HL-60 (cell line): ENCODE results near the gene MYCL.

Experiments
- DNase-seq, 2 experiments: peaks; one replicate each; pipeline ENCODE4 v3.0.0-alpha.2; 2010 to 2020; ENCODE audit warnings: low read depth in 1 of 2, low spot score in 1 of 2
- H3K27ac ChIP-seq: fragments of 250-450 bp; sonication (Bioruptor Pico); replicated peaks from 2 replicates; pipeline ENCODE4 v1.5.1; 2020; ENCODE audit warnings: mild to moderate bottlenecking, moderate library complexity
- H3K27me3 ChIP-seq: fragments of 250-450 bp; sonication (Bioruptor Pico); 2 replicates; pipeline ENCODE4 v1.5.1; 2021; ENCODE audit warnings: mild to moderate bottlenecking, moderate library complexity; ENCODE audit not compliant: insufficient read depth, poor library complexity, severe bottlenecking
- H3K4me3 ChIP-seq: replicated peaks from 2 replicates; pipeline ENCODE4 v1.5.1; 2011; ENCODE audit warnings: mild to moderate bottlenecking, control low read depth, low read length; ENCODE audit not compliant: insufficient read depth
- CTCF ChIP-seq: IDR thresholded peaks from one replicate; pipeline ENCODE4 v1.5.1; 2011; ENCODE audit warnings: low read length, control low read depth, inconsistent platforms; ENCODE audit not compliant: insufficient read depth
- GABPA ChIP-seq: IDR thresholded peaks from 2 replicates; pipeline ENCODE4 v1.6.1; 2012; ENCODE audit warnings: low read depth
- POLR2AphosphoS5 ChIP-seq: IDR thresholded peaks from 2 replicates; pipeline ENCODE4 v1.6.1; 2012; ENCODE audit warnings: low read depth
- REST ChIP-seq: IDR thresholded peaks from 2 replicates; pipeline ENCODE4 v1.6.1; 2012; ENCODE audit warnings: low read depth; ENCODE audit not compliant: insufficient replicate concordance
- SPI1 ChIP-seq: IDR thresholded peaks from 2 replicates; pipeline ENCODE4 v1.6.1; 2012; ENCODE audit warnings: low read depth, mild to moderate bottlenecking, borderline replicate concordance

The MYCL gene

GRCh38 chr1:39899611-39900538 is 1.8 kb downstream of the MYCL start:
- TF ChIP-seq SPI1 (no peak), GABPA (no peak), POLR2AphosphoS5 (no peak), CTCF (no peak), REST (no peak)
- H3K27ac ChIP-seq, result no peak overlapping the region
- no peak overlapping the region for H3K4me3 ChIP-seq
- H3K27me3 ChIP-seq, result peaks cover 54% of the 10 kb centered on the region
- DNase-seq, result no peak

GRCh38 chr1:39898648-39899603 is 2.8 kb downstream of the MYCL start:
- no peak for TF ChIP-seq REST
- no peak for TF ChIP-seq CTCF
- no peak for TF ChIP-seq POLR2AphosphoS5
- no peak for TF ChIP-seq SPI1
- no peak for TF ChIP-seq GABPA
- no peak overlapping the region for H3K4me3 ChIP-seq
- no peak for DNase-seq
- H3K27ac ChIP-seq, result no peak overlapping the region
- H3K27me3 ChIP-seq, result peaks cover 60% of the 10 kb centered on the region

- Histone ChIP-seq H3K4me3 (no peak overlapping the region), H3K27ac (no peak overlapping the region), H3K27me3 (peaks cover 55% of the 10 kb centered on the region)
- TF ChIP-seq CTCF (no peak), SPI1 (no peak), REST (no peak), GABPA (no peak), POLR2AphosphoS5 (no peak)
- no peak for DNase-seq
These were observed 3.5 kb downstream of the MYCL start for GRCh38 chr1:39898191-39898590.
